K562 (cell line): Measurements from ENCODE around the gene MGRN1. TPM values are rescaled to one million over a fixed set of nuclear protein-coding genes. Genes with fewer than 3 reads are reported as not detected.

Experiments
- ARID3B ChIP-seq: fragments of 250-450 bp; sonication (Bioruptor Pico); IDR thresholded peaks from 2 replicates; pipeline ENCODE4 v1.4.0; 2020; ENCODE audit warnings: borderline replicate concordance
- BRF1 ChIP-seq: IDR thresholded peaks from 3 replicates; pipeline ENCODE4 v1.6.1; 2011; ENCODE audit warnings: borderline replicate concordance, mild to moderate bottlenecking; ENCODE audit not compliant: insufficient read length; ENCODE audit errors: extremely low read depth
- CBX2 ChIP-seq: fragments of 200-600 bp; sonication (generic); IDR thresholded peaks from one replicate; pipeline ENCODE4 v1.6.1; 2012; ENCODE audit warnings: mild to moderate bottlenecking, low read length, inconsistent platforms; ENCODE audit not compliant: insufficient read depth, poor library complexity, severe bottlenecking
- EHMT2 ChIP-seq: fragments of 450-650 bp; IDR thresholded peaks from 2 replicates; pipeline ENCODE4 v1.6.1; 2018; ENCODE audit warnings: antibody characterized with exemption
- U2AF1 ChIP-seq: fragments of 200-400 bp; formaldehyde crosslinking; optimal IDR thresholded peaks from 2 replicates; pipeline ENCODE3; 2017; ENCODE audit warnings: mild to moderate bottlenecking, low read depth, low read length, moderate library complexity
- ZNF592 ChIP-seq: fragments of 450-650 bp; IDR thresholded peaks from 2 replicates; pipeline ENCODE4 v1.6.1; 2017; ENCODE audit warnings: antibody characterized with exemption, mild to moderate bottlenecking
- polyA plus RNA-seq, 8 experiments: library from polyadenylated mRNA; depleted of rRNA in 4 of 8; stranded (reverse) in 5 of 8; unstranded in 3 of 8; fragments of >200 nt; fragmentation: Nextera tagmentation in 2 of 8; fragmentation: Illumina TruSeq in 1 of 8; extraction: Ambion mirVana in 2 of 8; extraction: Trizol in 1 of 8; gene quantifications; 2 replicates each; pipeline versions ENCODE4 v1.2.1 to v1.2.3, GENCODE V29; 2011 to 2014; ENCODE audit warnings: inconsistent platforms in 1 of 8, missing spikeins in 1 of 8
- total RNA-seq, 7 experiments: library from RNA; depleted of rRNA in 6 of 7; stranded (reverse); fragments of >200 nt in 6 of 7; fragmentation: Illumina TruSeq in 2 of 7; extraction: Trizol in 2 of 7; gene quantifications; 2 replicates each; pipeline versions ENCODE4 v1.2.1 to v1.2.3, GENCODE V29; 2011 to 2021; ENCODE audit warnings: low replicate concordance in 1 of 7
- TF ChIP-seq, protein P1 (sequence below): fragments of 250-450 bp; sonication (Bioruptor Pico); IDR thresholded peaks from 2 replicates; pipeline ENCODE4 v1.8.0; 2022; ENCODE audit warnings: moderate library complexity, mild to moderate bottlenecking, inconsistent platforms

Gene MGRN1
- total and polyA plus RNA-seq, 9 of the 15 experiments (the other 6 are each of a cell fraction or from before 2014, with no cell fraction given): 0.15 to 37.9 (median 6.0) TPM

- TF ChIP-seq ZNF592 (no peak), BRF1 (no peak), U2AF1 (no peak), ARID3B (no peak), CBX2 (no peak), EHMT2 (no peak)
- TF ChIP-seq, protein P1, sequence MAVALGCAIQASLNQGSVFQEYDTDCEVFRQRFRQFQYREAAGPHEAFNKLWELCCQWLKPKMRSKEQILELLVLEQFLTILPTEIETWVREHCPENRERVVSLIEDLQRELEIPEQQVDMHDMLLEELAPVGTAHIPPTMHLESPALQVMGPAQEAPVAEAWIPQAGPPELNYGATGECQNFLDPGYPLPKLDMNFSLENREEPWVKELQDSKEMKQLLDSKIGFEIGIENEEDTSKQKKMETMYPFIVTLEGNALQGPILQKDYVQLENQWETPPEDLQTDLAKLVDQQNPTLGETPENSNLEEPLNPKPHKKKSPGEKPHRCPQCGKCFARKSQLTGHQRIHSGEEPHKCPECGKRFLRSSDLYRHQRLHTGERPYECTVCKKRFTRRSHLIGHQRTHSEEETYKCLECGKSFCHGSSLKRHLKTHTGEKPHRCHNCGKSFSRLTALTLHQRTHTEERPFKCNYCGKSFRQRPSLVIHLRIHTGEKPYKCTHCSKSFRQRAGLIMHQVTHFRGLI: no peak
Observed at GRCh38 chr16:4724661-4725270, 100.1 kb downstream of the MGRN1 start (continued).
